ENCODE data around the gene CARNS1.

DNA sequence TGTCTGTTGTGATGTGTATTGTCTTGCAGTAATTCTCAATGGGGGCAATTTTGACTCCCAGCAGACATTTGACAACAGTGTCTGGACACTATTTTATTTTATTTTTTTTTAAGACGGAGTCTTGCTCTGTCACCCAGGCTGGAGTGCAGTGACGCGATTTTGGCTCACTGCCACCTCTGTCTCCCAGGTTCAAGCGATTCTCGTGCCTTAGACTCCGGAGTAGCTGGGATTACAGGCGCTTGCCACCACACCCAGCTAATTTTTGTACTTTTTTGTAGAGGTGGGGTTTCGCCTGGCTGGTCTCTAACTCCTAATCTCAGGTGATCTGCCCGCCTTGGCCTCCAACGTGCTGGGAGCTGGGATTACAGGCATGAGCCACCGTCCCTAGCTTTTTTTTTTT, 14.2 kb downstream of the CARNS1 start:
- TF ChIP-seq, protein P1, sequence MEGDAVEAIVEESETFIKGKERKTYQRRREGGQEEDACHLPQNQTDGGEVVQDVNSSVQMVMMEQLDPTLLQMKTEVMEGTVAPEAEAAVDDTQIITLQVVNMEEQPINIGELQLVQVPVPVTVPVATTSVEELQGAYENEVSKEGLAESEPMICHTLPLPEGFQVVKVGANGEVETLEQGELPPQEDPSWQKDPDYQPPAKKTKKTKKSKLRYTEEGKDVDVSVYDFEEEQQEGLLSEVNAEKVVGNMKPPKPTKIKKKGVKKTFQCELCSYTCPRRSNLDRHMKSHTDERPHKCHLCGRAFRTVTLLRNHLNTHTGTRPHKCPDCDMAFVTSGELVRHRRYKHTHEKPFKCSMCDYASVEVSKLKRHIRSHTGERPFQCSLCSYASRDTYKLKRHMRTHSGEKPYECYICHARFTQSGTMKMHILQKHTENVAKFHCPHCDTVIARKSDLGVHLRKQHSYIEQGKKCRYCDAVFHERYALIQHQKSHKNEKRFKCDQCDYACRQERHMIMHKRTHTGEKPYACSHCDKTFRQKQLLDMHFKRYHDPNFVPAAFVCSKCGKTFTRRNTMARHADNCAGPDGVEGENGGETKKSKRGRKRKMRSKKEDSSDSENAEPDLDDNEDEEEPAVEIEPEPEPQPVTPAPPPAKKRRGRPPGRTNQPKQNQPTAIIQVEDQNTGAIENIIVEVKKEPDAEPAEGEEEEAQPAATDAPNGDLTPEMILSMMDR (conservative IDR thresholded peaks at IDR 0.05 in 1 of 2, IDR thresholded peaks at IDR 0.05 in 1 of 2; ENCODE audit: low read depth in 1 of 2, low read length in 2 of 2), result no peak
- TF ChIP-seq EZH2 (IDR thresholded peaks at IDR 0.05; ENCODE audit: low read length, missing control alignments), result no peak

Measured in fibroblast of lung (primary cell).